Peyer's patch (tissue), 4 donors: ENCODE results near the gene FBXO10.

Experiments used
- CTCF ChIP-seq, 6 experiments: fragments of 450-650 bp in 4 of 6; fragments of 200-600 bp in 2 of 6; sonication (generic) in 1 of 6; IDR thresholded peaks; one replicate each; pipeline ENCODE4 v1.5.1; 2017 to 2019; ENCODE audit warnings: antibody characterized with exemption in 6 of 6, mild to moderate bottlenecking in 3 of 6, moderate library complexity in 1 of 6
- POLR2A ChIP-seq, 2 donors: fragments of 450-650 bp; IDR thresholded peaks; one replicate each; pipeline ENCODE4 v1.5.1; 2017; ENCODE audit warnings: antibody characterized with exemption in 2 of 2, mild to moderate bottlenecking in 2 of 2, moderate library complexity in 2 of 2

GRCh38 chr9:37531699-37532098 is 44.5 kb downstream of the FBXO10 start:
- TF ChIP-seq CTCF (IDR thresholded peaks at IDR 0.05) (no peak), POLR2A (IDR thresholded peaks at IDR 0.05) (no peak)
